Uterus (tissue), 4 donors: Measurements from ENCODE around the gene UBAC1. TPM values are rescaled to one million over a fixed set of nuclear protein-coding genes. Genes with fewer than 3 reads are reported as not detected.

Experiments
- DNase-seq, 2 donors: peaks; one replicate each; pipeline ENCODE4 v3.0.0-alpha.2; 2019 to 2020
- H3K27ac ChIP-seq, 2 donors: fragments of 200-600 bp; sonication (generic); 1 replicate in 1 of 2; 2 replicates in 1 of 2; pipeline ENCODE4 v1.5.1; 2016 to 2018
- H3K27me3 ChIP-seq, 2 donors: fragments of 200-600 bp; sonication (generic); one replicate each; pipeline ENCODE4 v1.5.1; 2018 to 2019; ENCODE audit warnings: control low read depth in 1 of 2
- H3K36me3 ChIP-seq, 2 donors: fragments of 200-600 bp; sonication (generic); one replicate each; pipeline ENCODE4 v1.5.1; 2019; ENCODE audit warnings: control low read depth in 1 of 2
- H3K4me1 ChIP-seq, 2 donors: fragments of 200-600 bp; sonication (generic); one replicate each; pipeline ENCODE4 v1.5.1; 2018 to 2019; ENCODE audit warnings: control low read depth in 1 of 2
- H3K4me3 ChIP-seq, 2 donors: fragments of 200-600 bp; sonication (generic); 1 replicate in 1 of 2; 2 replicates in 1 of 2; pipeline ENCODE4 v1.5.1; 2018 to 2019; ENCODE audit warnings: mild to moderate bottlenecking in 1 of 2
- H3K9me3 ChIP-seq, 2 donors: fragments of 200-600 bp; sonication (generic); one replicate each; pipeline ENCODE4 v1.5.1; 2019; ENCODE audit warnings: control low read depth in 1 of 2
- POLR2A ChIP-seq, 2 donors: fragments of 450-650 bp; IDR thresholded peaks; one replicate each; pipeline ENCODE4 v1.6.1; 2016; ENCODE audit warnings: antibody characterized with exemption in 2 of 2, mild to moderate bottlenecking in 1 of 2, moderate library complexity in 1 of 2
- intact Hi-C: fragments of 100-400 bp; cut with DNase I; formaldehyde crosslinking; loops from one replicate; pipeline ENCODE4 v1.15.1; 2023; ENCODE audit warnings: low total_unique reads
- total RNA-seq, 4 donors: library from RNA; depleted of rRNA in 3 of 4; stranded (reverse); fragments of >200 nt in 3 of 4; gene quantifications; one replicate each; pipeline versions ENCODE4 v1.1.0 to v1.2.4, GENCODE V29; 2014 to 2023
- TF ChIP-seq, protein P1 (sequence below), 4 experiments: fragments of 200-600 bp in 2 of 4; fragments of 450-650 bp in 2 of 4; sonication (generic) in 2 of 4; IDR thresholded peaks; one replicate each; pipeline ENCODE4 v1.5.1; 2016 to 2019; ENCODE audit warnings: antibody characterized with exemption in 4 of 4, mild to moderate bottlenecking in 2 of 4, moderate library complexity in 1 of 4
- donor health status: DM: yes; HTN: yes; CAD: no.

Gene UBAC1
- total RNA-seq, 4 donors from 2014 or later = 25.1 to 46.1 (median 35.8) TPM

DNA sequence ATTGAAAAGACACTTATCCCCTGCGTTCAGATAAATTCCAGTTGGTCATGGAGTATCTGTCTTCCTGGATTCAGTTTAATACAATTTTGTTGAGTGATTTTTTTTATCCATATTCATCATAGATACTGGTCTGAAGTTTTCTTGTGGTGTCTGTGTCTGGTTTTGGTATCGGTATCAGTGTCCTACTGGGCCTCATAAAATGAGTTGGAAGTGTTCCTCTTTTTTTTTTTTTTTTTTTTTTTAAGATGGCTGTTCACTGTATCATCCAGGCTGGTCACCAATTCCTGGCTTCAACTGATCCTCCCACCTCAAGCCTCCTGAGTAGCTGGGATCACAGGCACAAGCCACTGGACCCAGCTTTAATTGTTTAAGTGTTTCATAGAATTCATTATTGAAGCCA lies 51.0 kb downstream of the UBAC1 start:
- Histone ChIP-seq H3K4me3 (no peak overlapping the region), H3K27me3 (no peaks in the 10 kb centered on the region), H3K9me3 (peaks cover 0 to 19% of the 10 kb centered on the region in 2 donors), H3K4me1 (peaks cover 0 to 6% of the 10 kb centered on the region in 2 donors), H3K36me3 (no peaks in the 10 kb centered on the region), H3K27ac (no peak overlapping the region)
- intact Hi-C loops = no loop called here
- DNase-seq = no peak
- TF ChIP-seq POLR2A (IDR thresholded peaks at IDR 0.05) = no peak
- TF ChIP-seq, protein P1, sequence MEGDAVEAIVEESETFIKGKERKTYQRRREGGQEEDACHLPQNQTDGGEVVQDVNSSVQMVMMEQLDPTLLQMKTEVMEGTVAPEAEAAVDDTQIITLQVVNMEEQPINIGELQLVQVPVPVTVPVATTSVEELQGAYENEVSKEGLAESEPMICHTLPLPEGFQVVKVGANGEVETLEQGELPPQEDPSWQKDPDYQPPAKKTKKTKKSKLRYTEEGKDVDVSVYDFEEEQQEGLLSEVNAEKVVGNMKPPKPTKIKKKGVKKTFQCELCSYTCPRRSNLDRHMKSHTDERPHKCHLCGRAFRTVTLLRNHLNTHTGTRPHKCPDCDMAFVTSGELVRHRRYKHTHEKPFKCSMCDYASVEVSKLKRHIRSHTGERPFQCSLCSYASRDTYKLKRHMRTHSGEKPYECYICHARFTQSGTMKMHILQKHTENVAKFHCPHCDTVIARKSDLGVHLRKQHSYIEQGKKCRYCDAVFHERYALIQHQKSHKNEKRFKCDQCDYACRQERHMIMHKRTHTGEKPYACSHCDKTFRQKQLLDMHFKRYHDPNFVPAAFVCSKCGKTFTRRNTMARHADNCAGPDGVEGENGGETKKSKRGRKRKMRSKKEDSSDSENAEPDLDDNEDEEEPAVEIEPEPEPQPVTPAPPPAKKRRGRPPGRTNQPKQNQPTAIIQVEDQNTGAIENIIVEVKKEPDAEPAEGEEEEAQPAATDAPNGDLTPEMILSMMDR (IDR thresholded peaks at IDR 0.05) = no peak

- Histone ChIP-seq H3K27ac (no peak overlapping the region), H3K4me3 (no peak overlapping the region), H3K27me3 (no peaks in the 10 kb centered on the region), H3K36me3 (no peaks in the 10 kb centered on the region), H3K4me1 (peaks cover 0 to 8% of the 10 kb centered on the region in 2 donors), H3K9me3 (peaks cover 0 to 11% of the 10 kb centered on the region in 2 donors)
- no peak for TF ChIP-seq POLR2A (IDR thresholded peaks at IDR 0.05)
- TF ChIP-seq, protein P1 (IDR thresholded peaks at IDR 0.05) = no peak
- DNase-seq = no peak
- intact Hi-C loops = no loop called here
Observed at GRCh38 chr9:135909371-135909770, 51.8 kb downstream of the UBAC1 start.

- intact Hi-C loops = no loop called here
- TF ChIP-seq, protein P1 (IDR thresholded peaks at IDR 0.05) = no peak
- no peak for TF ChIP-seq POLR2A (IDR thresholded peaks at IDR 0.05)
- H3K27ac ChIP-seq = no peak overlapping the region
- H3K4me1 ChIP-seq = peaks cover 0 to 8% of the 10 kb centered on the region in 2 donors
- no peaks in the 10 kb centered on the region for H3K27me3 ChIP-seq
- H3K4me3 ChIP-seq = peak overlapping the region in 1 of 2 donors; percentile 84
- DNase-seq = no peak
- H3K36me3 ChIP-seq = no peaks in the 10 kb centered on the region
- peaks cover 0 to 6% of the 10 kb centered on the region in 2 donors for H3K9me3 ChIP-seq
Observed at GRCh38 chr9:135908754-135909204, 52.4 kb downstream of the UBAC1 start.

GRCh38 chr9:135908093-135908753 lies 53.0 kb downstream of the UBAC1 start:
- H3K4me3 ChIP-seq = peak overlapping the region; percentile 57 to 84
- H3K4me1 ChIP-seq = peaks cover 0 to 8% of the 10 kb centered on the region in 2 donors
- no peaks in the 10 kb centered on the region for H3K36me3 ChIP-seq
- TF ChIP-seq, protein P1 (IDR thresholded peaks at IDR 0.05) = peak in 1 of 4 experiments; percentile 5
- no peak for TF ChIP-seq POLR2A (IDR thresholded peaks at IDR 0.05)
- intact Hi-C loops = no loop called here
- H3K9me3 ChIP-seq = peaks cover 0 to under 1% of the 10 kb centered on the region in 2 donors
- DNase-seq = no peak
- H3K27ac ChIP-seq = peak overlapping the region; percentile 77 to 85
- H3K27me3 ChIP-seq = no peaks in the 10 kb centered on the region

DNA sequence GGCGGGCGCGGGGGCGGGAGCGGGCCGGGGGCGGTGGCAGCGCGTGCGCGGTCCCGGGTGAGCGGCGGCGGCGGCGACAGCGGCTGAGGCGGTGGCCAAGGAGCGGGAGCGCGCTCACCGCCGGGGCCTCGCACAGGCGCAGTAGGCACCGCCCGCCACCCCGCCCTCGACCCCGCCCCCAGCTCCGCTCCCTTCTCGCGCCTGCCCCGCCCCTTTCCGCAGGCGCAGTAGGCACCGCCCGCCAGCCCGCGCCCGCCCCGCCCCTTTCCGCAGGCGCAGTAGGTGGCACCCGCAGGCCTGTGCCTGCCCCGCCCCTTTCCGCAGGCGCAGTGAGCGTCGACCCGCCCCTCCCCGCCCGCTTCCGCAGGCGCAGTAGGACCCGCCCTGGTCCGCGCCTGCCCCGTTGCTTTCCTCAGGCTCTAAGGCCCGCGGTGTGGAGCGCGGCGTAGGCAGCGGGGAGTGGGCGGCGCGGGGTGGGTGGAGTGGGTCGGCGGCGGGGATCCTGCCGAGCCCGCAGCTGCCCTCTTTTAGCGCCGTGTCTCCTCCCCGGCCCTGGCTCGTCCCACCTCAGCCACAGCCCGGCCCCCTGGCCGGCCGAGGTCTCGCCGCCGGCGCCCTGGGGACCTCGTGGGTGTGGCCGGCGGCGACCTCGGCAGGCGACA lies 53.6 kb downstream of the UBAC1 start, which contains the start of gene CAMSAP1:
TSS of gene CAMSAP1 (minus strand) at position 116 of the 662 bp plus-strand sequence. CDS start 387 bp downstream, outside the sequence.
- intact Hi-C loops = no loop called here
- H3K27me3 ChIP-seq = no peaks in the 10 kb centered on the region
- DNase-seq = peak; percentile 90 to 95
- TF ChIP-seq, protein P1 (IDR thresholded peaks at IDR 0.05) = no peak
- TF ChIP-seq POLR2A (IDR thresholded peaks at IDR 0.05) = peak in 1 of 2 donors; percentile 68
- H3K4me3 ChIP-seq = peak within 1 kb of the TSS; percentile 57 to 84
- H3K27ac ChIP-seq = peak within 1 kb of the TSS; percentile 77 to 85
- H3K9me3 ChIP-seq = no peaks in the 10 kb centered on the region
- H3K4me1 ChIP-seq = peaks cover 0 to 8% of the 10 kb centered on the region in 2 donors
- H3K36me3 ChIP-seq = no peaks in the 10 kb centered on the region
